Kidney glomerular epithelial cell (primary cell): ENCODE measurements around the gene PXK.

Experiments used
- DNase-seq: peaks from one replicate; lab custom pipeline; 2025; lab: John Stamatoyannopoulos, UW

Gene PXK

GRCh38 chr3:58349792-58350626, 17.3 kb downstream of the PXK start:
- DNase-seq = no peak

GRCh38 chr3:58350627-58351013, 17.9 kb downstream of the PXK start:
- DNase-seq = no peak

DNA sequence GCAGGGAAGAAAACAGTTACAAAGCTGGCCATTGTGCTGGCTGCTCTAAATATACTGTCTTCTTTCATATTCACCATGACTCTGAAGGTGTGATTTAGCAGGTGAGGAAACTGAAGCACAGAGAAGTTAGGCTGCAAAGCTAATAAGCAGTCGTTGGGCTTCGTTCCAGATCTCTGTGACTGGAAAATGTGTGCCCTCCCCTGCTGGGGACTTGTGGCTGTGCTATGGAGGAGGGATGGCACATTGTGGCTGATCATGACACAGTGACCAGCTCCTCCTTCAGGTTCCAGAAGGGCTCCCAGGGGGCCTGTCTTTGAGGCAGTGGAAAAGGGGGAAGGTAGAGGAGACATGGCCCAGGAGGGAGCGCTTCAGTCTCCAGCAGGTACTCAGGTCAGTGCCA, 19.2 kb downstream of the PXK start:
- no peak for DNase-seq

- no peak for DNase-seq
Measured at GRCh38 chr3:58352626-58353025, 19.9 kb downstream of the PXK start.

DNA sequence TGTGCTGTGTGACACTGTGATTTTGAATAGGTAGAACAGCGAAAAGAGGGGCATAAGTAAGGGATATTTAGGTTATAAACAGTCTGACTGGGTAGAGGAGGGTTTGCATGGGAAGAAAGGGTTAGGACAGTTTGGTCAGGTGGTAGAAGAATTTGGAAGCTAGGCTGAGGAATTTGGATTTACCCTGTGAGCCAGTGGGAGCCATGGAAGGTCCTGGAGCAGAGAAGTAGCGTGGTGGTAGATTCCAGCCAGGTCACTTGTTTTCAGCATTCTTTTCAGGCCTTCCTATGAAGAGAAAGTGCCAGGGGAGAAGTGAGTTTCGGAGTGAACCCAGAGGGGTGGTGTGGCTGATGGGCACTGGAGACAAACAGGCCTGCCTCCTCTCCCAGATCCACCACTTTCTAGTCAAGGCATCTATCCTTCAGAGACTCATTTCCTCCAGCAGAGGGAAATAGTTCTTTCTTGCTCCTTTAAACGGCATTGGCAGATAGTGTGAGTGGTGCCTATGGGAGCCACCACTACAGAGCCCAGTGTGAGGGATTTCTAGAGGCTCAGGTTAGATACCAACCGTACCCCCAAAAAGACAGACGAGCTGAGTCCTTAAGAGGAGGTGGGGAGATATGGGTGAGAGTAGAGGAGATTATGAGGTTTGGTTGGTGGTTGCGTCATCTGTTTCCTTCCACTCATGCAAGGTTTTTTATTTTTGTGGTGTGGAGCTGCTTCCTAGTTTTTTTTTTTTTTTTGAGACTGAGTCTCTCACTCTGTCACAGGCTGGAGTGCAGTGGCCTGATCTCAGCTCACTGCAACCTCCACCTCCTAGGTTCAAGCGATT, 21.2 kb downstream of the PXK start:
- DNase-seq = no peak

DNA sequence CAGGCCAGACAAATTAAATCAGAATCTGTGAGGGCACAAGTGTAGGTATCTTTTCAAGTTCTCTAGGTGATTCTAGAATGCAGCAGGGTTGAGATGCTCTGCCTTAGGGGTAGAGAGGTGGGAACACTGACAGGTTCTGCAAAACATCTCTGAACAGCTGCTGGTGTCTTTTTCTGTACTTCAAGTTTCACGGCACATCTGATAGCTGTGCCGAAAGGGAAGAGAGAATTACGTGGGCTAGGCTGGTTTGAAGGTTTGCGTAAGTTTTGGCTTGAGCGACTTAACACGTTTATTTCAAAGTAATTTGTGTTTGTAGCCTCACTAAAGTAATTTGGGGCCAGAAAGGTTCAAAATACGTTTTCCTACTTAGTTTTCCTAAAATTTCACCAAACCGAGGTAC, 22.5 kb downstream of the PXK start:
- DNase-seq = no peak

DNA sequence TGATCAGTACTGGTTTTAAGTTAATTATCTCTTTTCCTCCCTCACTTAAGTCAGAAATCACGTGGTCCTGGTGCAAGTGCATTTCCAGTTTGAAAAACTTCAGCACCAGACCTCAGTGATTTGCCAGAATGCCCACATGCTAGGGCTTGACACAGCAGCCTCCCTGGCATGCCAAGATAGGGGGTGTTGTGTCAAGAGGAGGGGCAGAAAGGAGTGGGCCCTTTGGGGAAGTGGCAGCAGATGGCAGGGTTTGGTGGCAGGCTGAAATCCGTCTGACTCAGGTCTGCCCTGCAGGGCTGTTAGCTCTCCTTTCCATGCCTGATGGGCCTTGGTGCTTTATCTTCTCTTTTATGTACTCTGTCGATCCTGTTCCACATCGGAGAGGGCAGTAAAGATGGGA, 23.4 kb downstream of the PXK start:
- DNase-seq = no peak

- no peak for DNase-seq
Measured at GRCh38 chr3:58357402-58357801, 24.7 kb downstream of the PXK start.

GRCh38 chr3:58358092-58358491, 25.4 kb downstream of the PXK start:
- DNase-seq = no peak

- DNase-seq = no peak
Measured at GRCh38 chr3:58358808-58359207, 26.1 kb downstream of the PXK start.

GRCh38 chr3:58359621-58360020, 26.9 kb downstream of the PXK start:
- DNase-seq = no peak

- no peak for DNase-seq
Measured at GRCh38 chr3:58361866-58362265, 29.2 kb downstream of the PXK start.

- no peak for DNase-seq
Measured at GRCh38 chr3:58366699-58367098, 34.0 kb downstream of the PXK start.

DNA sequence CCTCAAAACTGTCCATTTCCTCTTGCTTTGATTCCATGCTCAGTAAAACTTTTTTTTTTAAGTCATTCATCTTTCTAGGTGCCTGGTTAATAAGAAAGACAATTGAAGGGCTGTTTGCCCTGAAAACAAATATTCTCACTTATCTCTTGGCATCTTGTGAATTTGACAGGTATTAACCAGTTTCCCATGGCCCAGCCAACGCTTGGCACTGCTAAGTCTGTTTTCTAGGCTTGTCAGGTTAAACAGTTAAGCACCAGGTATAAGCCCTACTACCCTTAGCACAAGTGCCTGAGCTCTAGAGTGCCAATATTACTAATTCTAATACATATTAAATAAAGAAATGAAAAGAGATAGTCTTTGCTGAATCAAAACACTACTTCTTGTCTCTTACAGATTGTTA, 36.3 kb downstream of the PXK start:
- DNase-seq = no peak

GRCh38 chr3:58369876-58370275, 37.2 kb downstream of the PXK start:
- DNase-seq = no peak

- DNase-seq = no peak
Measured at GRCh38 chr3:58370407-58370806, 37.7 kb downstream of the PXK start.

DNA sequence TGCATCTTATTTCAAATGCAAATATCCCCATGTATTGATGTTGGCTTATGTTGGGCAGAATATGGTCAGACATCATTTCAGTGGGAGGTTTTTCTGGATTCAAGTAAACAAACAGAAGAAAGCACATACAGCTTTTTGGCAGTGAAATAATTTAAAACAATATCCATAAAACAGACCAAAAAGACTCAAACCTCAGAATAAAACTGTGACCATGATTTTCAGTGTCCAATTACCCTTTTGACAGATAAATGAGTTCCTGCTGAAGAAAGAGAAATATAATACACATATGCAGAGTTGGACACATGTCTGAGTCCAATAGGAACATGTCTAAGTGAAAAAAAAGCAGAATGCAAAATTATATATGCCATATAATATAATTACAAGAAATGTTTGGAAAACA, 39.1 kb downstream of the PXK start:
- no peak for DNase-seq

DNA sequence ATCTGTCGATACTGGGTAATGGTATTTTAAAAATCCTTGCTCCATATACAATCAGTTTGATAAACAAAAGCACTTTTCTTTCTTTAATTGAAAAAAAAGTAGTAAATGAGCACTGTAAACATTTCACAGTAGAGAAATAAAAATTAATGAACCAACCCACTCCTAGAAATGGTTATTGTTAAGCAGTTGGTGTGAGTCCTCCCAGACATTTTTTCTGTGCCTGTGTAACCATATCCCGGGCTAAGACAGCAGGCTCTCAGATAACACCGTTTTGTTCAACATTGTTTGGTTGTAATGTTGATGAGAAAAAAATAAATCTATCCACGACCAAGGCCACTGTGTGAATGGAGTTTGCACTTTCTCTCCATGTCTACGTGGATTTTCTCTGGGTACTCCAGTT, 42.6 kb downstream of the PXK start:
- no peak for DNase-seq

- no peak for DNase-seq
Measured at GRCh38 chr3:58377168-58377567, 44.5 kb downstream of the PXK start.

DNA sequence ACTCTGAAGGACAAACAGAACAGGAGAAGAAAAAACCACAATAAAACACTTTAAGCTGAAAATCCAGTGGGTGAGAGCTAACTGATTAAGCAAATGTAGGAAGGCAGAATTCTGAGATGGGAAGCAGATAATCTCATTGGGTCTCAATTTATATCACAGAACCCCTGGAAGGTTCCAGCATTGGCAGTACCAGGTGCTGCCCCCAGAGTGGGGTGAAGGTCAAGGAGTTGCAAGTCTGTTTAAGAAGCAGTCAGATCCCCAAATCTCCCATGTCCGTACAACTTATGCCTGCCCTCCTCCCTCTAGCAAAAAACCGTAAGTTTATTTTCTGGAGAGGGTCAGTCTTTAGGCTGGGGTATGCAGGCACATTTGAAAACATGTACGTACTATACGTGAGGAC, 45.1 kb downstream of the PXK start:
- no peak for DNase-seq

DNA sequence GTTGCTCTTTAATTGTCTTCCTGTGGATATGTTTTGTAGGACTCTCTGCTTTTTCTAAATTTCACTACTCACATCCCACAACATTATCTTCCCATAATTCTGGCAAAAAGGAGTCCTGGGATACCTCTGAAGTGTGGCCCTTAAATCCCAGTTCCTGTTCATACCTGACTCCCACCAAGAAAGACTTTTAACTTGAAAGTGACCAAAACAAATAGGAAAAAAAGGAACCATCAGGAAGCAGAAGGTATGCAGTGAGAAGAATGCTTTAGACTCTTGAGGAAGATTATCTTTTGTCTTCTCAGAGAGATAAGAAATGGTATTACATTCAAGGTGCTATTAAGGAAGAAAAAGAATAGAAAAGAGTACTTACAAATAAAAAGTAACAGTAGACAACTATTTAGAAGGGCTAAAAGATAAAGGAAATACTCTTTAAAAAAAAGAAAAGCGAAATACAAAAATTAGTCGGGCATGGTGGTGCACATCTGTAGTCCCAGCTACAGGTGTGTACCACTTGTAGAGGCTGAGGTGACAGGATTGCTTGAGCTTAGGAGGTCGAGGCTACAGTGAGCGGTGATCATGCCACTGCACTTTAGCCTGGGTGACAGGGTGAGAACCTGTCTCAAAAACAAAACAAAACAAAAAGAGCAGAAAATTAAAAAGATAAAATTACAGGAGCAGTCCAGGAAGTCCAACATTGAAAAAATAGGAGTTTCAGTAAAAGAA, 46.8 kb downstream of the PXK start:
- DNase-seq = no peak

DNA sequence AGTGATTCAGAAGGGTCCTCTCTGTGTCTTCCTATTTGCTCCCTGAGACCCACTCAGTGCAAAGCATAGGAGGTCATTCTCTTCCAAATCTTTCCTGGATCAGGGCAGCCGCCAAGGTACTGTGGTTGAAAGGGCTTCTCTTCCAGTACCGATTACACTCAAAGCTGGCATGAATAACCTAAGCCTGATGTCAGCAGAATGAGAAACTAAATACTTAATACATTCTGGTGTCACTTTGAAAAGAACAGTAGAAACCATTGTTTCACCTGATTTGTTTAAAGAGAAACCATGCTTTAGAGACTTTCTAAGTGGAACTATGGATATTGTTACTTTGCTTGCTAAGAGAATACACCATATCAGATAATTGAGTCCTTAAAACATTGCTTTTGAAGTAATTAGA, 50.8 kb downstream of the PXK start:
- DNase-seq = no peak

DNA sequence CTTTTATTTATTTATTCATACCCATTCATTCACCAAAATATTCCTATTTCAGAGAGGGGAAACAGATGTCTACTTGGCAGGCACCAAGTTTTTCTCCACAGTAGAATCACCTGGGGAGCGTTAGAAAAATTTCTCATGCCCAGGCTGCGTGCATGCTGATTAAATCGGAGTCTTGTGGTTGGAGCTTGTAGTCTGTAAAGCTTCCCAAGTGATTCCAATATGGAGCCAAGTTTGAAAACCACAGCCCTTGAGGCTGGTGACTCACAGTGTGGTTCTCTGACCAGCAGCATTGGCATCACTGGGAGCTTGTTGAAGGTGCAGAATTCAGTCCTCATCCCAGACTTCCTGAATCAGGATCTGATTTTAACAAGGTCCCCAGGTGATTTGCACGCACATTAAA, 51.2 kb downstream of the PXK start:
- peak; percentile 93 for DNase-seq
